ENCODE data around the gene FGFRL1.

The FGFRL1 gene

GRCh38 chr4:1039493-1040343 lies 28.3 kb downstream of the FGFRL1 start:
- no peak overlapping the region for H3K4me3 ChIP-seq (ENCODE audit: low read depth, low read length)
- TF ChIP-seq MAX (IDR thresholded peaks at IDR 0.05; ENCODE audit: low read depth, low read length) (no peak), CTCF (IDR thresholded peaks at IDR 0.05; ENCODE audit: low read depth, low read length) (no peak), MYC (IDR thresholded peaks at IDR 0.05; ENCODE audit: low read depth, low read length) (no peak), POLR2A (IDR thresholded peaks at IDR 0.05; ENCODE audit: extremely low read depth, insufficient read length) (no peak)
- no peak for DNase-seq (ENCODE audit: low read depth)

- DNase-seq (ENCODE audit: low read depth): no peak
- TF ChIP-seq MYC (IDR thresholded peaks at IDR 0.05; ENCODE audit: low read depth, low read length): no peak
- no peak for TF ChIP-seq CTCF (IDR thresholded peaks at IDR 0.05; ENCODE audit: low read depth, low read length)
- TF ChIP-seq POLR2A (IDR thresholded peaks at IDR 0.05; ENCODE audit: extremely low read depth, insufficient read length): no peak
- no peak for TF ChIP-seq MAX (IDR thresholded peaks at IDR 0.05; ENCODE audit: low read depth, low read length)
- H3K4me3 ChIP-seq (ENCODE audit: low read depth, low read length): no peak overlapping the region
Measured at GRCh38 chr4:1040344-1041146, 29.1 kb downstream of the FGFRL1 start.

GRCh38 chr4:1041147-1041935 lies 29.9 kb downstream of the FGFRL1 start:
- no peak overlapping the region for H3K4me3 ChIP-seq (ENCODE audit: low read depth, low read length)
- TF ChIP-seq MYC (IDR thresholded peaks at IDR 0.05; ENCODE audit: low read depth, low read length) (no peak), POLR2A (IDR thresholded peaks at IDR 0.05; ENCODE audit: extremely low read depth, insufficient read length) (no peak), MAX (IDR thresholded peaks at IDR 0.05; ENCODE audit: low read depth, low read length) (no peak), CTCF (IDR thresholded peaks at IDR 0.05; ENCODE audit: low read depth, low read length) (no peak)
- DNase-seq (ENCODE audit: low read depth): peak; percentile 70

- H3K4me3 ChIP-seq (ENCODE audit: low read depth, low read length): no peak overlapping the region
- no peak for DNase-seq (ENCODE audit: low read depth)
- TF ChIP-seq POLR2A (IDR thresholded peaks at IDR 0.05; ENCODE audit: extremely low read depth, insufficient read length): no peak
- no peak for TF ChIP-seq MYC (IDR thresholded peaks at IDR 0.05; ENCODE audit: low read depth, low read length)
- TF ChIP-seq CTCF (IDR thresholded peaks at IDR 0.05; ENCODE audit: low read depth, low read length): no peak
- no peak for TF ChIP-seq MAX (IDR thresholded peaks at IDR 0.05; ENCODE audit: low read depth, low read length)
Measured at GRCh38 chr4:1041936-1042330, 30.5 kb downstream of the FGFRL1 start.

GRCh38 chr4:1042352-1043055 lies 31.1 kb downstream of the FGFRL1 start:
- H3K4me3 ChIP-seq (ENCODE audit: low read depth, low read length): no peak overlapping the region
- no peak for DNase-seq (ENCODE audit: low read depth)
- no peak for TF ChIP-seq CTCF (IDR thresholded peaks at IDR 0.05; ENCODE audit: low read depth, low read length)

Data from NB4 (cell line).